K562 (cell line): Measurements from ENCODE around the gene NEURL2. TPM values are rescaled to one million over a fixed set of nuclear protein-coding genes. Genes with fewer than 3 reads are reported as not detected.

Source experiments
- ATAC-seq: fragments of 200-7000 bp; cut with Tn5 transposase; 3 replicates; pipeline ENCODE4 v1.9.1; 2020; ENCODE audit warnings: moderate library complexity
- BruUV-seq: library from RNA; stranded (reverse); fragments of 400-500 nt; replicated peaks from 2 replicates; lab custom pipeline; 2021; lab: Mats Ljungman, UMichigan
- CTCF ChIA-PET: fragments of 300-600 bp; formaldehyde crosslinking; extraction: SDS; loops from one replicate; lab custom pipeline; 2021; ENCODE audit warnings: low intra/inter-chr PET ratio; lab: Yijun Ruan, JAX
- POLR2A ChIA-PET: fragments of 300-600, 350-650 bp; sonication (Branson Sonifier 250); formaldehyde crosslinking; extraction: SDS; loops from one replicate; lab custom pipeline; 2021; ENCODE audit warnings: antibody characterized with exemption, inconsistent platforms; lab: Yijun Ruan, JAX
- DNase-seq, 4 experiments: peaks; one replicate each; pipeline versions ENCODE4 v3.0.0 to v3.0.0-alpha.2; 2011 to 2018; ENCODE audit warnings: low spot score in 3 of 4, mixed read lengths in 3 of 4; ENCODE audit errors: extremely low read depth in 1 of 4
- FAIRE-seq: peaks from 2 replicates; lab custom pipeline; 2011; peaks lifted over from hg19 to GRCh38; lab: Jason Lieb, UNC
- H2AFZ ChIP-seq: 2 replicates; pipeline ENCODE4 v1.6.0; 2011; ENCODE audit warnings: low read depth, low read length, control low read depth, inconsistent platforms
- H3K27ac ChIP-seq: fragments of 200-600 bp; 3 replicates; pipeline ENCODE4 v1.8.0; 2011; ENCODE audit warnings: low read depth, mild to moderate bottlenecking, control low read depth, inconsistent platforms, low read length, moderate library complexity, mixed read lengths; ENCODE audit errors: extremely low read depth
- H3K27me3 ChIP-seq, 2 experiments: fragments of 300-600 bp in 1 of 2; 2 replicates in 1 of 2; 3 replicates in 1 of 2; pipeline versions ENCODE4 v1.6.0 to v1.8.0; 2011; ENCODE audit warnings: inconsistent platforms in 2 of 2, low read length in 2 of 2, mild to moderate bottlenecking in 1 of 2, mixed read lengths in 1 of 2, moderate library complexity in 1 of 2; ENCODE audit not compliant: control insufficient read depth in 2 of 2, insufficient read depth in 2 of 2
- H3K36me3 ChIP-seq: fragments of 300-600 bp; 3 replicates; pipeline ENCODE4 v1.8.0; 2011; ENCODE audit warnings: mild to moderate bottlenecking, low read length, inconsistent platforms; ENCODE audit not compliant: control insufficient read depth, insufficient read depth
- H3K4me1 ChIP-seq, 2 experiments: fragments of 200-600 bp in 1 of 2; replicated peaks in 1 of 2; 2 replicates in 1 of 2; 3 replicates in 1 of 2; pipeline versions ENCODE4 v1.5.1 to v1.8.0; 2011; ENCODE audit warnings: inconsistent platforms in 2 of 2, low read length in 2 of 2, mild to moderate bottlenecking in 1 of 2, mixed read lengths in 1 of 2, moderate library complexity in 1 of 2; ENCODE audit not compliant: control insufficient read depth in 2 of 2, insufficient read depth in 2 of 2
- H3K4me2 ChIP-seq: 2 replicates; pipeline ENCODE4 v1.6.1; 2011; ENCODE audit warnings: low read length, control low read depth, inconsistent platforms, mixed read lengths; ENCODE audit not compliant: insufficient read depth
- H3K4me3 ChIP-seq: fragments of 200-600 bp; sonication (generic), shearing (Covaris generic); 2 replicates; pipeline ENCODE4 v1.5.1; 2016; ENCODE audit warnings: control low read depth, inconsistent platforms
- H3K79me2 ChIP-seq: fragments of 200-600 bp; 3 replicates; pipeline ENCODE4 v1.8.0; 2011; ENCODE audit warnings: low read length, inconsistent platforms; ENCODE audit not compliant: control insufficient read depth, insufficient read depth
- H3K9ac ChIP-seq, 2 experiments: 2 replicates each; pipeline versions ENCODE4 v1.6.0 to v1.6.1; 2011; ENCODE audit warnings: low read depth in 2 of 2, low read length in 2 of 2, control low read depth in 1 of 2, inconsistent platforms in 1 of 2, mild to moderate bottlenecking in 1 of 2, mixed read lengths in 1 of 2; ENCODE audit not compliant: insufficient read depth in 1 of 2
- H3K9me1 ChIP-seq: one replicate; pipeline ENCODE4 v1.6.0; 2011; ENCODE audit warnings: inconsistent platforms, mild to moderate bottlenecking, low read length, moderate library complexity; ENCODE audit not compliant: control insufficient read depth, insufficient read depth
- H3K9me3 ChIP-seq: replicated peaks from 2 replicates; pipeline ENCODE4 v1.5.1; 2011; ENCODE audit warnings: low read depth, low read length, inconsistent platforms; ENCODE audit not compliant: control insufficient read depth, insufficient read depth
- H4K20me1 ChIP-seq: replicated peaks from 2 replicates; pipeline ENCODE4 v1.6.1; 2011; ENCODE audit warnings: low read length, inconsistent platforms, mixed read lengths; ENCODE audit not compliant: control insufficient read depth, insufficient read depth
- CEBPG ChIP-seq, 3 experiments: fragments of 200-800 bp in 1 of 3; sonication (Bioruptor generic) in 1 of 3; sonication (generic) in 1 of 3; formaldehyde crosslinking in 1 of 3; IDR thresholded peaks in 2 of 3; conservative IDR thresholded peaks in 1 of 3; 2 replicates each; pipeline versions ENCODE4 v1.6.1 to v1.8.0; 2016 to 2022; ENCODE audit warnings: missing compliant biosample characterization in 2 of 3, missing genetic modification characterization in 2 of 3, mild to moderate bottlenecking in 1 of 3, missing genetic modification reagents in 1 of 3
- SPI1 ChIP-seq: IDR thresholded peaks from 2 replicates; pipeline ENCODE4 v1.6.1; 2011; ENCODE audit warnings: low read depth, low read length, control low read depth, borderline replicate concordance
- ZNF778 ChIP-seq: fragments of 450-650 bp; formaldehyde crosslinking; IDR thresholded peaks from 2 replicates; pipeline ENCODE4 v1.4.0; 2020; ENCODE audit warnings: mild to moderate bottlenecking, moderate library complexity
- WGBS: fragments of 100-300 bp; shearing (Covaris generic); methylation state at CpG from one replicate; pipeline ENCODE4 v1.1.6; 2016; ENCODE audit warnings: low coverage, mixed read lengths; ENCODE audit not compliant: insufficient coverage; ENCODE audit errors: missing lambda C conversion rate; 5-methylcytosine and 5-hydroxymethylcytosine counted together
- in situ Hi-C: fragments of 300-500 bp; cut with MboI; formaldehyde crosslinking; loops from 4 replicates; pipeline ENCODE4 v1.15.0; 2018; ENCODE audit warnings: inconsistent platforms, mixed read lengths
- intact Hi-C: fragments of 100-400 bp; cut with micrococcal nuclease; formaldehyde crosslinking; loops from 2 replicates; pipeline ENCODE4 v1.14.2; 2022
- polyA plus RNA-seq, 8 experiments: library from polyadenylated mRNA; depleted of rRNA in 4 of 8; stranded (reverse) in 5 of 8; unstranded in 3 of 8; fragments of >200 nt; fragmentation: Nextera tagmentation in 2 of 8; fragmentation: Illumina TruSeq in 1 of 8; extraction: Ambion mirVana in 2 of 8; extraction: Trizol in 1 of 8; gene quantifications; 2 replicates each; pipeline versions ENCODE4 v1.2.1 to v1.2.3, GENCODE V29; 2011 to 2014; ENCODE audit warnings: inconsistent platforms in 1 of 8, missing spikeins in 1 of 8
- total RNA-seq, 7 experiments: library from RNA; depleted of rRNA in 6 of 7; stranded (reverse); fragments of >200 nt in 6 of 7; fragmentation: Illumina TruSeq in 2 of 7; extraction: Trizol in 2 of 7; gene quantifications; 2 replicates each; pipeline versions ENCODE4 v1.2.1 to v1.2.3, GENCODE V29; 2011 to 2021; ENCODE audit warnings: low replicate concordance in 1 of 7

The NEURL2 gene
- total and polyA plus RNA-seq, 9 of the 15 experiments (the other 6 are each of a cell fraction or from before 2014, with no cell fraction given): 0.22 to 1.9 (median 0.50) TPM; not detected in 1

- FAIRE-seq (no peak), DNase-seq (no peak), ATAC-seq (no peak)
- 16% methylated on average over 9 of the region's 9 CpGs for WGBS
- H3K9ac ChIP-seq: no peak overlapping the region
- H3K4me2 ChIP-seq: no peak overlapping the region
- no TSS peak for BruUV-seq
- 0 out of 2 replicates have a peak, but pooled peaks cover 3% of the 10 kb centered on the region for H4K20me1 ChIP-seq
- H3K27ac ChIP-seq: no peak overlapping the region
- POLR2A ChIA-PET: interaction anchor here (1.1 to 8.0 kb wide), 7 partner anchors 8 to 40 kb away, joined by 3 to 91 read pairs (median 6); partner anchors contain the start of genes PCIF1 and SPATA25
- TF ChIP-seq CEBPG (CRISPR knock-in tag; IDR thresholded peaks at IDR 0.05) (peak; percentile 35; the same call in 1 of the 2 replicates), CEBPG (tag; conservative IDR thresholded peaks at IDR 0.05 in 1 of 2, IDR thresholded peaks at IDR 0.05 in 1 of 2) (no peak), SPI1 (peak; percentile 50; the same call in 1 of the 2 replicates), ZNF778 (CRISPR knock-in tag) (no peak)
- H3K27me3 ChIP-seq: no peaks in the 10 kb centered on the region
- no peaks in the 10 kb centered on the region for H3K36me3 ChIP-seq
- H2AFZ ChIP-seq: no peak overlapping the region
- peaks cover 10% of the 10 kb centered on the region in 2 experiments; a peak in 4 of 5 replicates for H3K4me1 ChIP-seq
- no peaks in the 10 kb centered on the region for H3K9me3 ChIP-seq
- intact Hi-C loops (no loop called here), in situ Hi-C loops (no loop called here)
- no peak overlapping the region for H3K4me3 ChIP-seq
- no peaks in the 10 kb centered on the region for H3K79me2 ChIP-seq
- no peaks in the 10 kb centered on the region for H3K9me1 ChIP-seq
- CTCF ChIA-PET: no interaction called here
Observed at GRCh38 chr20:45920462-45921336, 29.7 kb upstream of the NEURL2 start.
